ENCODE results near the gene MGST3. TPM values are rescaled to one million over a fixed set of nuclear protein-coding genes. Genes with fewer than 3 reads are reported as not detected.
A peak's percentile ranks its signal among the peaks of the same experiment; 100 is the strongest.

The MGST3 gene
- total and polyA plus RNA-seq, 10 donors, result 47.8 to 109 (median 78.1) TPM

DNA sequence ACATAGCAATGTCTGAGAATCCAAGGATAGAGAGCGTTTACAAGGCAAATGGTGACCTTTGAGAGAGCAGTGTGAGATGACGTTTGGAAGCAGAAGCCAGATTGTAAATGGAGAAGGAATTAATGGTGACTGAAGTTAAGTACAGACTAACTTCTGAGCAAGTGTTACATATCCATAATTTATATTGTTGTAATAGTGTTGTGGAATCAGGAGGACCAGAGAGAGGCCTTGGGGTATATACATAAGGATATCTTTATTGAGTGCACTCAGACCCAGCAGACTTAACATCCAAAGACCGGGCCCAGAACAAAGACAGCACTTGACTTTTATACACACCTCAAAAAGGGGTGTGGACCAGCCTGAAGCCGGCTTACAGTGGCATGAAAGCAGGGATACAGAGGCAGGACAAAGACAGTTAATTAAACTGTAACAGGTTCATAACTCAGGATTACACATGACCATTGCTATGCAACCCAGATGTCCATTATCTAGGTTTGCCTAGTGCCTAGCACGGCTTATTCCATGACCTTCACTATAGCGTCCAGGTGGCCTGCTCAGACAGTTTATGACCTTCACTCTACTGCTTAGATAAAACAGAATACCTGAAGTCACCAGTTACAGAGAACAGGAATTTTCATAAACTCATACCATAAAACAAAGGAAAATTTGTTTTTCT is 2.7 kb upstream of the MGST3 start:
- peaks cover 0 to 3% (median 0%) of the 10 kb centered on the region in 7 donors for H3K27me3 ChIP-seq (replicated peaks in 1 of 7)
- peaks cover 6 to 31% (median 22%) of the 10 kb centered on the region in 6 donors for H3K4me1 ChIP-seq
- WGBS, 5 donors, result 84 to 95% (median 87%) methylated on average over 6 of the region's 6 CpGs
- intact Hi-C loops (cut with DNase I; ENCODE audit: low total_unique reads), result no loop called here
- no peaks in the 10 kb centered on the region for H3K36me3 ChIP-seq
- no peaks in the 10 kb centered on the region for H3K9me3 ChIP-seq
- no peak overlapping the region for H3K27ac ChIP-seq
- TF ChIP-seq POLR2AphosphoS5 (IDR thresholded peaks at IDR 0.05), result no peak
- no peak for TF ChIP-seq POLR2A (IDR thresholded peaks at IDR 0.05)
- no peak overlapping the region for H3K4me3 ChIP-seq
- DNase-seq, result no peak

DNA sequence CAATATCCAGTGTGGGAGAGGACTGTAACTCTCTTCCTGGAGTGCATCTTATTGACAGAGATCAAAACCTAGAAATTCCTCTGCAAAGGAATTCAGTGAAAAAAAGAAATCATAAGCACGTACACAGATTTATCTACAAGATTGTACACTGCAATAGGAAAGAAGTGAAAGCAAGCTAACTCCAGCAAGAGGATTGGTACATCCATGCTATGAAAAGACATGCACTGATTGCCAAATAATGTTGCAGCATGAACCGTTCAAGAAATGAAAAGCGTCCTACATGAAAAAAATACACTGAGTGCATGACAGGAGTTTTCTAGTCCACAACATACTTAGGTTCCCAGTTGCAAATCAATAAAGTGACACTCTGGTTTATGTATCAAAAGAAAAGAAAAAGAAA is 1.9 kb upstream of the MGST3 start:
- H3K27ac ChIP-seq, result no peak overlapping the region
- peaks cover 8 to 40% (median 31%) of the 10 kb centered on the region in 6 donors for H3K4me1 ChIP-seq
- TF ChIP-seq POLR2AphosphoS5 (IDR thresholded peaks at IDR 0.05) (no peak), POLR2A (IDR thresholded peaks at IDR 0.05) (no peak)
- TF ChIP-seq, protein P1, sequence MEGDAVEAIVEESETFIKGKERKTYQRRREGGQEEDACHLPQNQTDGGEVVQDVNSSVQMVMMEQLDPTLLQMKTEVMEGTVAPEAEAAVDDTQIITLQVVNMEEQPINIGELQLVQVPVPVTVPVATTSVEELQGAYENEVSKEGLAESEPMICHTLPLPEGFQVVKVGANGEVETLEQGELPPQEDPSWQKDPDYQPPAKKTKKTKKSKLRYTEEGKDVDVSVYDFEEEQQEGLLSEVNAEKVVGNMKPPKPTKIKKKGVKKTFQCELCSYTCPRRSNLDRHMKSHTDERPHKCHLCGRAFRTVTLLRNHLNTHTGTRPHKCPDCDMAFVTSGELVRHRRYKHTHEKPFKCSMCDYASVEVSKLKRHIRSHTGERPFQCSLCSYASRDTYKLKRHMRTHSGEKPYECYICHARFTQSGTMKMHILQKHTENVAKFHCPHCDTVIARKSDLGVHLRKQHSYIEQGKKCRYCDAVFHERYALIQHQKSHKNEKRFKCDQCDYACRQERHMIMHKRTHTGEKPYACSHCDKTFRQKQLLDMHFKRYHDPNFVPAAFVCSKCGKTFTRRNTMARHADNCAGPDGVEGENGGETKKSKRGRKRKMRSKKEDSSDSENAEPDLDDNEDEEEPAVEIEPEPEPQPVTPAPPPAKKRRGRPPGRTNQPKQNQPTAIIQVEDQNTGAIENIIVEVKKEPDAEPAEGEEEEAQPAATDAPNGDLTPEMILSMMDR (IDR thresholded peaks at IDR 0.05 in 8 of 11, conservative IDR thresholded peaks at IDR 0.05 in 3 of 11), result no peak
- peaks cover 0 to 3% (median 0%) of the 10 kb centered on the region in 7 donors for H3K27me3 ChIP-seq (replicated peaks in 1 of 7)
- intact Hi-C loops (cut with DNase I; ENCODE audit: low total_unique reads), result no loop called here
- DNase-seq, result no peak
- no peak overlapping the region for H3K4me3 ChIP-seq
- no peaks in the 10 kb centered on the region for H3K9me3 ChIP-seq
- H3K36me3 ChIP-seq, result no peaks in the 10 kb centered on the region
- 48 to 64% (median 59%) methylated on average over 3 of the region's 3 CpGs for WGBS, 5 donors

DNA sequence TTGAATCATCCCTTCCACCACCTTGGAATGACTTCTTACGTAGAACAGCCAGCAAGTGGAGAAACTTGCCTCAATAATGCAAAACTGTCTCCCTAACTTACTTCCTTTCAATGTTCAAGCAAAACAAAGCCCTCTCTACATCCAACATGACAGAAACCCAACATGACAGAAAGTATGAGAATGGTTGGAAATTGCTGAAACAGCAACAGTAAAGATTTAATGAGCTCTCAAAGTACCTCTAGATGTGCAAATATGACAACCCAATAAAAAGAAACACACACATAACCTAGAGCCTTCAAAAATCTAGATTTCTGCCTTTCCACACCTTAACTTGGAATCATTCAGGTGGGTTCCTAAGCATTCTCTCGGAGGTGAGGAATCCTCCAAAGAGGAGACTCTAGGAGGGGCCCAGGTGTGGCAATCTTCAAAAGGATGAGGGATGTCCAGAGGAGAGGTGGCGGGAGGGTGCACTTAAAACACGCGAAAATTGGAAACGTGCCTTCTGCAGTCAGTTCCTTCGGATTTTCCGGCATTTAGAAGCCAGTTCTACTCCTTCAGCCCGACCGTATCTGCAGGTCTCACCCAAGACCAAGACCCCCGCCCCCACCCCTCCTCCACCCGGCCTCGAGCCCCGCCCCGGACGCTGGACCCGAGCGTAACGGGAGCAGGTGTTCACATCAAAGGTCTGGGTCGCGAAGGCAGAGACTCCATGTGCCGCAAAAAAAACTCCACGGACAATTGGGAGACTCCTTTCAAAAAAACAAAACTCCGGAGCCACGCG is 996 bp upstream of the MGST3 start:
- WGBS, 5 donors, result 6 to 11% (median 8%) methylated on average over 23 to 26 of the region's 26 CpGs
- DNase-seq, result no peak
- Histone ChIP-seq H3K9me3 (no peaks in the 10 kb centered on the region), H3K4me1 (peaks cover 12 to 47% (median 36%) of the 10 kb centered on the region in 6 donors), H3K4me3 (peak overlapping the region; percentile 58 to 94 (median 74)), H3K27ac (peak overlapping the region; percentile 87 to 95 (median 90)), H3K27me3 (replicated peaks in 1 of 7) (no peaks in the 10 kb centered on the region), H3K36me3 (no peaks in the 10 kb centered on the region)
- intact Hi-C loops (cut with DNase I; ENCODE audit: low total_unique reads), result loop anchor here (5.0 kb wide), 1 partner anchor 67 kb away; the partner anchor contains the start of gene ALDH9A1
- no peak for TF ChIP-seq POLR2A (IDR thresholded peaks at IDR 0.05)
- TF ChIP-seq, protein P1 (IDR thresholded peaks at IDR 0.05 in 8 of 11, conservative IDR thresholded peaks at IDR 0.05 in 3 of 11), result no peak
- TF ChIP-seq POLR2AphosphoS5 (IDR thresholded peaks at IDR 0.05), result no peak

DNA sequence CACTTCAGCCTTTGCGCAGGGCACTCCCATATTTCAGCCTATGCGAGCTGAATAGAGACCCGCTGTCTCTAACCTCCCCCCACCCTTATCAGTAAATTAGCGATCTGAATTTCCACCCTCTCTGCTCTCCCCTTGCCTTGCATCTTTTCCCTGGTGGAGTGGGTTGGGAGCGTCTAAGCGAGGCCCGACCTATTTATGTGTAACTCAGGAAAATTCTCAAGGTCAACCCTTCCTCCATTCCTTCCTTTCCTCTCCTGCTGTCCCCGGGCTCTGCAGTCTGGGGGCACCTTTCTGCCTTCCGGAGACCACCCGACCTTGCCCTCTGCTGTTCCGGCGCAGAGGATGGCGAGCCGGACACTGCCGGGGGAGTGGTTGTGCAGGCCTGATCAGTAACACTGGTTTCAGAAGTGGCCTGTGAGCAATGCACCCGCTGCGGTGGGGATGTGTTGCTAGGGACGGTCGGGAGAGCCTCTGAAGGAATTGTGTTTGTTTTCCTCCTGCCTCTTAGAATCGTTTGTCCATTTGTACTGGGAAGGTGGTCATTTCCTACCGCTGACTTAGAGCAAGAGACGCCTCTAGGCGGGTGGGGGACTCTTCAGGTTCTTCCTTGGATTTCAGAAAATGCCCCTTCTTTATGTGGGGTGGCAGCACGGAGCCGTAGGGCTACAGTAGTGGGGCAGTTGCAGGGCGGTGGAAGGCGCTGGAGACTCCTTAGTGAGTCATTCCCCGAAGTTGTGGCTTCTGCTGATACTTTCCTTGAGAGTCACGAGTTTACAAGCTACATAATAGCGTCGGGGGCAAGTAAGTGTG is 513 bp downstream of the MGST3 start:
- H3K4me3 ChIP-seq, result peak overlapping the region; percentile 58 to 94 (median 74)
- H3K4me1 ChIP-seq, result peaks cover 20 to 62% (median 50%) of the 10 kb centered on the region in 6 donors
- intact Hi-C loops (cut with DNase I; ENCODE audit: low total_unique reads), result loop anchor here (5.0 kb wide), 1 partner anchor 66 kb away; the partner anchor contains the start of gene ALDH9A1
- H3K27me3 ChIP-seq (replicated peaks in 1 of 7), result no peaks in the 10 kb centered on the region
- H3K36me3 ChIP-seq, result peaks cover 0 to 5% (median under 1%) of the 10 kb centered on the region in 6 donors
- 0 to 2% (median 1%) methylated on average over 27 to 31 of the region's 31 CpGs for WGBS, 5 donors
- peak; percentile 91 for DNase-seq
- peak overlapping the region; percentile 87 to 95 (median 90) for H3K27ac ChIP-seq
- H3K9me3 ChIP-seq, result no peaks in the 10 kb centered on the region
- TF ChIP-seq POLR2A (IDR thresholded peaks at IDR 0.05) (no peak), POLR2AphosphoS5 (IDR thresholded peaks at IDR 0.05) (no peak)
- TF ChIP-seq, protein P1 (IDR thresholded peaks at IDR 0.05 in 8 of 11, conservative IDR thresholded peaks at IDR 0.05 in 3 of 11), result no peak

All from spleen (tissue), 11 donors.